Measurements from ENCODE around the gene CREB5. TPM values are rescaled to one million over a fixed set of nuclear protein-coding genes. Genes with fewer than 3 reads are reported as not detected.

Gene CREB5
- total RNA-seq, 4 donors from 2014 or later, result 7.8 to 29.9 (median 12.9) TPM

- peak overlapping the region in 2 of 4 donors; percentile 4 to 29 for H3K27ac ChIP-seq
- no peak for ATAC-seq
Observed at GRCh38 chr7:28418966-28419365, 6.6 kb downstream of the CREB5 start.

GRCh38 chr7:28419716-28420115 is 7.4 kb downstream of the CREB5 start:
- ATAC-seq, result peak; percentile 92
- WGBS, 2 donors (ENCODE audit: low coverage in 1 of 2), result 30 to 37% methylated on average over 2 of the region's 2 CpGs

More at GRCh38 chr7:28418966-28419365, 6.6 kb downstream of the CREB5 start:
- H3K27me3 ChIP-seq, result no peaks in the 10 kb centered on the region
- 50 to 62% methylated on average over 1 of the region's 1 CpG for WGBS, 2 donors (ENCODE audit: low coverage in 1 of 2)
- no peaks in the 10 kb centered on the region for H3K36me3 ChIP-seq
- TF ChIP-seq POLR2A (IDR thresholded peaks at IDR 0.05) (no peak), EP300 (IDR thresholded peaks at IDR 0.05) (no peak), POLR2AphosphoS5 (IDR thresholded peaks at IDR 0.05) (no peak), CTCF (IDR thresholded peaks at IDR 0.05) (no peak)
- H3K4me3 ChIP-seq, result no peak overlapping the region
- H3K4me1 ChIP-seq, result peaks cover 5 to 22% (median 6%) of the 10 kb centered on the region in 3 donors
- H3K9me3 ChIP-seq, result no peaks in the 10 kb centered on the region

GRCh38 chr7:28423112-28423511 is 10.8 kb downstream of the CREB5 start:
- Histone ChIP-seq H3K27ac (no peak overlapping the region), H3K9me3 (no peaks in the 10 kb centered on the region), H3K36me3 (no peaks in the 10 kb centered on the region), H3K4me1 (peaks cover 5 to 22% (median 6%) of the 10 kb centered on the region in 3 donors), H3K27me3 (no peaks in the 10 kb centered on the region), H3K4me3 (no peak overlapping the region)
- no peak for ATAC-seq
- TF ChIP-seq CTCF (IDR thresholded peaks at IDR 0.05) (no peak), EP300 (IDR thresholded peaks at IDR 0.05) (no peak), POLR2A (IDR thresholded peaks at IDR 0.05) (no peak), POLR2AphosphoS5 (IDR thresholded peaks at IDR 0.05) (no peak)

More at GRCh38 chr7:28419716-28420115, 7.4 kb downstream of the CREB5 start:
- Histone ChIP-seq H3K27ac (peak overlapping the region in 1 of 4 donors; percentile 29), H3K9me3 (no peaks in the 10 kb centered on the region), H3K36me3 (no peaks in the 10 kb centered on the region), H3K4me1 (peaks cover 5 to 22% (median 6%) of the 10 kb centered on the region in 3 donors), H3K27me3 (no peaks in the 10 kb centered on the region), H3K4me3 (no peak overlapping the region)
- peak; percentile 14 for TF ChIP-seq POLR2AphosphoS5 (IDR thresholded peaks at IDR 0.05)
- no peak for TF ChIP-seq CTCF (IDR thresholded peaks at IDR 0.05)
- no peak for TF ChIP-seq POLR2A (IDR thresholded peaks at IDR 0.05)
- no peak for TF ChIP-seq EP300 (IDR thresholded peaks at IDR 0.05)

- no peaks in the 10 kb centered on the region for H3K27me3 ChIP-seq
- H3K4me3 ChIP-seq, result no peak overlapping the region
- 84 to 85% methylated on average over 3 to 4 of the region's 4 CpGs for WGBS, 2 donors (ENCODE audit: low coverage in 1 of 2)
- no peaks in the 10 kb centered on the region for H3K36me3 ChIP-seq
- H3K27ac ChIP-seq, result no peak overlapping the region
- TF ChIP-seq POLR2A (IDR thresholded peaks at IDR 0.05) (no peak), EP300 (IDR thresholded peaks at IDR 0.05) (no peak), CTCF (IDR thresholded peaks at IDR 0.05) (no peak), POLR2AphosphoS5 (IDR thresholded peaks at IDR 0.05) (no peak)
- no peaks in the 10 kb centered on the region for H3K9me3 ChIP-seq
- H3K4me1 ChIP-seq, result peaks cover under 1 to 12% (median 1%) of the 10 kb centered on the region in 3 donors
- ATAC-seq, result no peak
Observed at GRCh38 chr7:28423918-28424514, 11.7 kb downstream of the CREB5 start.

GRCh38 chr7:28425496-28425895 is 13.2 kb downstream of the CREB5 start:
- no peaks in the 10 kb centered on the region for H3K36me3 ChIP-seq
- no peak overlapping the region for H3K4me3 ChIP-seq
- no peaks in the 10 kb centered on the region for H3K9me3 ChIP-seq
- 93% methylated on average over 1 of the region's 1 CpG; no CpG with 5 or more reads in 1 of the 2 donors for WGBS, 2 donors (ENCODE audit: low coverage in 1 of 2)
- peaks cover 0 to 6% (median 0%) of the 10 kb centered on the region in 3 donors for H3K4me1 ChIP-seq
- ATAC-seq, result no peak
- no peaks in the 10 kb centered on the region for H3K27me3 ChIP-seq
- TF ChIP-seq POLR2A (IDR thresholded peaks at IDR 0.05) (no peak), POLR2AphosphoS5 (IDR thresholded peaks at IDR 0.05) (no peak), EP300 (IDR thresholded peaks at IDR 0.05) (no peak), CTCF (IDR thresholded peaks at IDR 0.05) (no peak)
- no peak overlapping the region for H3K27ac ChIP-seq
